Muscle of leg (tissue), 11 donors: ENCODE measurements around the gene PER3. TPM values are rescaled to one million over a fixed set of nuclear protein-coding genes. Genes with fewer than 3 reads are reported as not detected.

ENCODE experiments used
- DNase-seq: peaks from one replicate; pipeline ENCODE4 v3.0.0; 2013
- H3K27ac ChIP-seq: one replicate; pipeline ENCODE4 v1.5.1; 2013; ENCODE audit warnings: mild to moderate bottlenecking, low read length, control low read depth
- H3K27me3 ChIP-seq: one replicate; pipeline ENCODE4 v1.6.1; 2013; ENCODE audit warnings: low read length; ENCODE audit not compliant: control insufficient read depth, insufficient read depth
- H3K36me3 ChIP-seq: one replicate; pipeline ENCODE4 v1.6.1; 2013; ENCODE audit warnings: low read length; ENCODE audit not compliant: control insufficient read depth, insufficient read depth
- H3K4me1 ChIP-seq: one replicate; pipeline ENCODE4 v1.6.1; 2013; ENCODE audit warnings: low read length; ENCODE audit not compliant: control insufficient read depth, insufficient read depth
- H3K4me3 ChIP-seq: one replicate; pipeline ENCODE4 v1.5.1; 2013; ENCODE audit warnings: low read length, control low read depth
- H3K9me3 ChIP-seq: replicated peaks from 2 replicates; pipeline ENCODE4 v1.6.1; 2013; ENCODE audit warnings: low read depth, low read length; ENCODE audit not compliant: control insufficient read depth
- WGBS: methylation state at CpG from one replicate; pipeline ENCODE4 v1.1.5; 2013; ENCODE audit warnings: missing lambda C conversion rate; ENCODE audit not compliant: insufficient coverage; 5-methylcytosine and 5-hydroxymethylcytosine counted together
- polyA plus RNA-seq, 8 donors: library from polyadenylated mRNA; unstranded; fragments of 120-200 nt; gene quantifications; one replicate each; pipeline versions ENCODE4 v1.2.1 to v1.2.3, GENCODE V29; 2013; ENCODE audit warnings: inconsistent platforms in 1 of 8, low replicate concordance in 1 of 8; ENCODE audit not compliant: insufficient read length in 8 of 8, insufficient read depth in 1 of 8
- total RNA-seq: library from RNA; stranded (reverse); fragments of 120-200 nt; gene quantifications from one replicate; pipeline ENCODE4 v1.2.4, GENCODE V29; 2013

The PER3 gene
- total and polyA plus RNA-seq, 9 donors: 3.5 to 8.8 (median 5.7) TPM

DNA sequence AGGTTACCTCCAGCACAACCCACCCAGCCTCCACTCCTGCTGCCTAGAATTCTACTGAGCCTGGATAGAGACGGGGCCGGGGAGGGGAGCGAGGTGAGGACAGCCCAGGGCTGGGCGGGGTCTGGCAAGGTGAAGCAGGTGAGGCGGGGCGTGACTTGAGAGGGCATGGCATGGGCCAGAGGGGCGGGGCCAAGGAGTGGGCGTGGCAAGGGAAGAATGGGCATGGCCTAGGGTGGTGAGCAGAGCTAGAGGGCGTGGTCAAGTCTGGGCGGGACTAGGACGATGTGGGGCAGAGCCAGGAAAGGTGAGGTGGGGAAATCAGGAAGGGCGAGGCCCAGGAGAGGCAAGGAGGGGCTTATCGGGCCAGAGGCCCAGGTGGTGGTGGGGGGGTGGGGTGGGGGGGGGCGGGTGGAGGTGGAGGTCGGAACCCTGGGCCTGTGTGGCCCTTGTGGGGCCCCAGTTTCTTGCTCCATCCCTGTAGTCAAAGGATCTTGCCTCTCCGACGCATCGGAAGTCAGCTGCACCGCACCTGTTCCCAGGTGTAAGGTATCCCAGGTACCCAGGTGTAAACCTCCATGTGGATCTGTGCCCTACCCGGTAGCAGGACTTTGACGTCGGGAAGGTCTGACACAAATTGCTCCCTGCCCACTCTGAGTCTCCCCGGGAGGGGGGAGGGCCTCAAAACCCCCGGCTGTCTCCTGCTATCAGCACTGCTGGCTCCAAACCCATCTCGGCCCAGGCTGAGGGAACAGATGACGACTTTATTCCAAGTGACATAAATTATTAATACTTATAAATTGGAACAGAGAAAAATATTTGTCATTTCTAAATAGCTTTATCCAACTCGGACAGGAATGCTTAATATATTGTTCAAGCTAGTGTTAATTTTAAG lies 101.7 kb downstream of the PER3 start:
- 23% methylated on average over 17 of the region's 27 CpGs for WGBS
- Histone ChIP-seq H3K36me3 (no peaks in the 10 kb centered on the region), H3K27ac (no peak overlapping the region), H3K9me3 (no peaks in the 10 kb centered on the region), H3K4me3 (no peak overlapping the region), H3K4me1 (no peaks in the 10 kb centered on the region), H3K27me3 (peaks cover 13% of the 10 kb centered on the region)
- DNase-seq: no peak

DNA sequence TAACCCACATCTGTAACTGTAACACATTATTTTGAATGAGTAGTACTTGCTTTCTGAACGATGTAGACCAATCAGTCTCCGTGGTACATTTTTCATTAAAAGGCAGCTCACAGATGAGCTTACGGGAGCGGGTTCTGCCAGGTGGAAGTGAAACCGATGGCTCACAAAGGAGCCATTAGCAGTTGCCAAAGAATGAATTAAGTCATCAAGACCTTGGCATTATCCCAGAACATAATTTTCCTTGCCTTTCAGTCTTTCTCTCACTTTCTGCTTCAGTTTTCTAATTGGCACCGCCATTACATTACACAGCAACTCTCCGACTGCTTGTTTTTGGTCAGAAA lies 102.3 kb downstream of the PER3 start:
- H3K27me3 ChIP-seq: peaks cover 13% of the 10 kb centered on the region
- no peak overlapping the region for H3K27ac ChIP-seq
- H3K4me3 ChIP-seq: no peak overlapping the region
- no peak for DNase-seq
- no peaks in the 10 kb centered on the region for H3K9me3 ChIP-seq
- no peaks in the 10 kb centered on the region for H3K4me1 ChIP-seq
- H3K36me3 ChIP-seq: no peaks in the 10 kb centered on the region
- WGBS: 74% methylated on average over 4 of the region's 7 CpGs

DNA sequence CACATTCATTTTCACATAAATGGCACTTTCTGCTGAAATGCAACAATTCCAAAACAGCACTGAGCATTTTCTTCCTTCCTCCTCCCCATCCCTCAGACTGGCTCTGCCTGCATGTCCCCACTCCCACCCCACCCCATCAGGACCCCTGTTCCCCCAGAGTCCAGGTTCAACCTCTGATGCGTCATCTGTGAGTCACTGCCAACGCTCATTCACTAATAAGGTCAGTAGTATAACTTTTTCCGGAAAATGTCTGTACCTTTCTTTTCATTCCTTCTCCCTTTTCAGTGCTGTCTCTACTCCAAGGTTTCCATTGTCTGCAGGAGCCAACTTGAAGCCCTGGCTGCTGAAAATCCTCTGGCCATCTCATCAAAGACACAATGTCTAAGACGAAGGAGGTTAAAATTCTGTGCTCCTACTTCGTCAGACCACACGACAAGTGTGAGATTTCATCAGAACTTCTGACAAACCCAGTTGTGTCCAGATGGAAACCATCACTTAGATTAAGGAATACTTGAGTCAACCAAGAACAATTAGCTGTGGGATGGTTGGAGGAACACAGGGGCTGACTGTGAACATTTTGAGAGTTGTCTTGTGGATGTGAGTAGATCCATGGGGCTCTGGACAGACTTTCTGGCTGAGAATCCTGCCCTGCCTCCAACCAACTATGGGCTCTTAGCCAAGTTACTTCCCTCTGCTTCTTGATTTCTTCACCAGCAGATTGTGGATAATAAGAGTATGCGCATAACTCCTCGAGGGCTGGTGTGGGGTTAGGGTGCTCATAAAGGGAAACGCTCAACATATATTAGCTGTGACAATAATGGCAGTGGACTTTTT lies 104.4 kb downstream of the PER3 start:
- no peaks in the 10 kb centered on the region for H3K9me3 ChIP-seq
- no peak overlapping the region for H3K4me3 ChIP-seq
- H3K4me1 ChIP-seq: no peaks in the 10 kb centered on the region
- DNase-seq: no peak
- no peaks in the 10 kb centered on the region for H3K36me3 ChIP-seq
- peaks cover 15% of the 10 kb centered on the region for H3K27me3 ChIP-seq
- WGBS: 69% methylated on average over 7 of the region's 9 CpGs
- no peak overlapping the region for H3K27ac ChIP-seq

DNA sequence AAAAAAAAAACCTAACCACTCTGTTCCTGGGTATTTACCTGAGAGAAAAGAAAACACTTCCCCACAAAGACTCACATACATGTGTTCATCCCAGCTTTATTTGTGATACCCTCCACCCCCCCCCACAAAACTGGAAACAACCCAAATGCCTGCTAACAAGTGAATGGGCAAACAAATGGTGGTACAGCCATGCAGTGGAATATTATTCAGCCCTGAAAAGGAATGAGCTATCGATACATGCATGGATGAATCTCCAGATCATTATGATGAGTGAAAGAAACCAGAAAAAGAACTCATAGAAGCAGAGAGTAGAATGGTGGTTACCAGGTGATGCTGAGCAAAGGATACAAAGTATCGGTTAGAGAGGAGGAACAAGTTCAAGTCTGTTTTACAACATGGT lies 106.8 kb downstream of the PER3 start:
- DNase-seq: no peak
- H3K4me3 ChIP-seq: no peak overlapping the region
- H3K9me3 ChIP-seq: no peaks in the 10 kb centered on the region
- no peak overlapping the region for H3K27ac ChIP-seq
- H3K4me1 ChIP-seq: no peaks in the 10 kb centered on the region
- no peaks in the 10 kb centered on the region for H3K36me3 ChIP-seq
- 100% methylated on average over 2 of the region's 2 CpGs for WGBS
- peaks cover 12% of the 10 kb centered on the region for H3K27me3 ChIP-seq

DNA sequence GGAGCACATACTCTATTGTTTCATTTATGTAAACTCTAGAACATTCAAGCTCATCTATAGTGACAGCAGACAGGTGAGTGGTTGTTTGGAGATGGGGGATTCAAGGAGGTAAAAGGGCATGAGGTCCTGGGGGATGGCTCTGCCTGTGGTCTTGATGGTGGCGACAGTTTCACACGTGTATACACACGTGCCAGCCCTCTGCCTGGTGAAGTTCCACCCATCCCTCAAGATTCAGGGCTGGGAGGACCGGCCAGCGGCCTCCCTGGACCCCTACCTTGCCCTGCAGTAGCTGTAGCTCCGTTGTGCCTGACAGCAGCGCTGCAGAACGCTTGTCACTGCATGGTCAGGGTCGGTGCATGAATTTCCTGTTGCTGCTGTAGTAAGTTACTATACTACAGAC lies 107.7 kb downstream of the PER3 start:
- Histone ChIP-seq H3K27ac (no peak overlapping the region), H3K4me1 (no peaks in the 10 kb centered on the region), H3K4me3 (no peak overlapping the region), H3K27me3 (peaks cover 10% of the 10 kb centered on the region), H3K36me3 (no peaks in the 10 kb centered on the region), H3K9me3 (no peaks in the 10 kb centered on the region)
- WGBS: 48% methylated on average over 6 of the region's 9 CpGs
- DNase-seq: no peak

DNA sequence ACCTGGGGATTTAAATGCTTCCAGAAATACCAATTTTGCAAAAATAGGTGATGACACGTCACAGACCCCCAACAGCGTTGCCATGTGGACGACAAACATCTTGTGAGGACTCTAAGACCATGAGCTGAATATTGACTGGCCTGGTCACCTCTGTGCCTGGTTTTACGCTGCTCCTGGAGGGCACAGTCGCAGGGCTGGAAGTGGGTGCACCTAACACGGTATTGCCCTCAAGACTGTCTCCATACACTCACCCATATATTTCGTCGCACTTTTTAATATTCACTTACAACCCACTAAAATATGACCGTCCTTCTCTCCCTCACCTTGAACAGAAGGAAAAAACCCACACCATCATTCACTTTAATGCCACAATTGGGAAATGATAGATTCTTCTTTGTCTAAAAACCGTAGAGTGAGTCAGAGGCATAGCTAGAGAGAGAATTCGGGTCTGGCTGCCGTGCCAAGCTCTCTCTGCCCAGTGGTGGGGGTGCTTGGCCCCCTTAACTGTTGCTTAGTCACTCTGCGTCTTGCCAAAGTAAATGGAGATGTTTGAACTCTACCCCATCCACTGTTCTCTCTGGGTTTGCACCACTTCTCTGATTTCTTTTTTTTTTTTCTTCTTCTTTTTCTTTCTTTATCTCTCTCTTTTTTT lies 109.6 kb downstream of the PER3 start:
- Histone ChIP-seq H3K27ac (no peak overlapping the region), H3K36me3 (no peaks in the 10 kb centered on the region), H3K27me3 (peaks cover 4% of the 10 kb centered on the region), H3K4me1 (no peaks in the 10 kb centered on the region), H3K4me3 (no peak overlapping the region), H3K9me3 (no peaks in the 10 kb centered on the region)
- no peak for DNase-seq
- WGBS: 86% methylated on average over 7 of the region's 13 CpGs

Other genes starting within 250 kb of the PER3 start
- 57.5 TPM for gene VAMP3, start 13.0 kb upstream of the PER3 start, total RNA-seq
- gene VAMP3, start 13.0 kb upstream of the PER3 start, polyA plus RNA-seq: 10 to 100 TPM; 63.5 to 80.4 (median 73.0) TPM
- gene UTS2, start 68.8 kb downstream of the PER3 start, total RNA-seq: not detected
- under 1 TPM in 1 of 8 donors, not detected in 7; 0.21 TPM for gene UTS2, start 68.8 kb downstream of the PER3 start, polyA plus RNA-seq
- 0.13 TPM for gene TNFRSF9, start 156.5 kb downstream of the PER3 start, total RNA-seq
- under 1 TPM in 7 of 8 donors, not detected in 1; 0.04 to 0.19 (median 0.08) TPM for gene TNFRSF9, start 156.5 kb downstream of the PER3 start, polyA plus RNA-seq
- gene PARK7, start 177.4 kb downstream of the PER3 start, total RNA-seq: 236 TPM
- gene PARK7, start 177.4 kb downstream of the PER3 start, polyA plus RNA-seq: 100 to 1,000 TPM; 302 to 363 (median 328) TPM
- 3.9 TPM for gene ERRFI1, start 242.0 kb downstream of the PER3 start, total RNA-seq
- gene ERRFI1, start 242.0 kb downstream of the PER3 start, polyA plus RNA-seq: 10 to 100 TPM in 1 of 8 donors, 1 to 10 TPM in 7; 5.5 to 10.3 (median 6.2) TPM